ENCODE results near the gene TM9SF4.

TM9SF4 gene

GRCh38 chr20:32109392-32110172 is at the start of gene TM9SF4:
Gene TM9SF4, plus strand, starts transcription at chr20:32109714. Its CDS starts 27 bp downstream, at chr20:32109741.
- peak; percentile 82 for DNase-seq

- no peak for DNase-seq
Measured at GRCh38 chr20:32062776-32063170, 46.7 kb upstream of the TM9SF4 start.

DNA sequence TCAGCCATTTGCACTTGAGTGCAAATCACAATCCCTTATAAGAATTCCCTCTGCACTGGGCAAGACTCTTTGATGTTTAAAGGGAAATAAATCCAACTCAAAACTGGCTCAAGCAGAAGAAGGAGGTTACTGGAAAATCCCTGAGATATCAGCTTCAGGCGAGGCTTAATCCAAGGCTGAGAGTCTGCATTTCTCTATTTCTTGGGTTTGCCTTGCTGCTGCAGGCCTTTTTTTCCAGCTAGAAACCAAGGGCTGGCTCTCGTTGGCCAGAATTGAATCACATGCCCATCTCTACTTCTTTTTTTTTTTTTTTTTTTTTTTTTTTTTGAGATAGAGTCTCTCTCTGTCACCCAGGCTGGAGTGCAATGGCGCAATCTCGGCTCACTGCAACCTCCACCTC is 45.8 kb upstream of the TM9SF4 start:
- DNase-seq, result no peak

GRCh38 chr20:32064667-32065066 is 44.8 kb upstream of the TM9SF4 start:
- no peak for DNase-seq

GRCh38 chr20:32067234-32067821 is 42.2 kb upstream of the TM9SF4 start:
- DNase-seq, result no peak

GRCh38 chr20:32068174-32068573 is 41.3 kb upstream of the TM9SF4 start:
- DNase-seq, result no peak

GRCh38 chr20:32069711-32070110 is 39.8 kb upstream of the TM9SF4 start:
- DNase-seq, result no peak

DNA sequence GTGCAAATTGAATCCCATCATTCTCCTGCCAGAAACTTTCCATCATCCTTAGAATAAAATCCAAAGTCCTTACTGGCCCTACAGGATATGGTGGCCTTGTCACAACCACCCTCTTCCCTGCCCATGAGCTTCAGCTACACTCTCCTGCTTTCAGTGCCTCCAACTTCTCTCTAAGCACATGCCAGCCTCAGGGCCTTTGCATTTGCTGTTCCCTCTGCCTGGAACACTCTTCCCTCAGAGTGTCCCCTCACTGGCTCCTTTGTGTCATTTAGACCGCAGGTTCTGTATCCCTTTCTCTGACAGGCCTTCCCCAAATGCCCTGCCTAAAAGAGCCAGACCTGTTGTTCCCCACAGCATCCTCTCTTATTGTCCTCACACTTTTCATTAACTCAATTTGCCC is 39.2 kb upstream of the TM9SF4 start:
- no peak for DNase-seq

GRCh38 chr20:32070690-32071213 is 38.8 kb upstream of the TM9SF4 start:
- DNase-seq, result no peak

DNA sequence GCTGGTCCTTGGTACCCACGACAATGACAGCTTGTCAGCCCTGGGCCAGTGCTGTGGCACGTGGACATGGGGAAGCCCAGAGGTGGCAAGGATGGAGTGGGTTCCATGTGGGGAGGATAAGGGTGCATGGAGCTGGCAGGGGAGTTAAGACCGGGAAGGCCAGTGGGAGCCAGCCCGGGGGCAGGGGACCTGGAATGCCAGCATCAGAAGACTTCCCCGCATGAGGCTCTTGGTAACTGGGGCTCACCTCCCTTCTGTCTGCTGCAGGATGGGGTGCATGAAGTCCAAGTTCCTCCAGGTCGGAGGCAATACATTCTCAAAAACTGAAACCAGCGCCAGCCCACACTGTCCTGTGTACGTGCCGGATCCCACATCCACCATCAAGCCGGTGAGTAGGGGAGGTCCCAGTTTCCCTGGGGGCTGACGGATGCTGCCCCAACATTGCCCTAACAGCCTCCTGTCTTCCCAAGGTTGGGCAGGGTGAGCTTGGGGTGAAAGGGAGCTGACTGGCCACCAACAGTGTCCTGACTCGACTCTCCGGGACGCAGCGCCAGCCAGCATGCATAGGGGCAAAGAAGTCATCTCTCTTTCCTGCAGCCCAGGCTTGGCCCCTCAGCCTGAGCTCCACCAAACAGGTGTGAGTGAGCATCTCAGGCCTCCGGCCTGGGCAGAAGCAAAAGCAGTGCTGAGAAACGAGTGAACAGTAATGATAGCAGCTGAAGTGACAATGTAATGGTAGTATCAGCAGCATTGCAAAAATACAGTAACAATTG is 37.9 kb upstream of the TM9SF4 start:
- DNase-seq, result no peak

- DNase-seq, result no peak
Measured at GRCh38 chr20:32072168-32072750, 37.3 kb upstream of the TM9SF4 start.

DNA sequence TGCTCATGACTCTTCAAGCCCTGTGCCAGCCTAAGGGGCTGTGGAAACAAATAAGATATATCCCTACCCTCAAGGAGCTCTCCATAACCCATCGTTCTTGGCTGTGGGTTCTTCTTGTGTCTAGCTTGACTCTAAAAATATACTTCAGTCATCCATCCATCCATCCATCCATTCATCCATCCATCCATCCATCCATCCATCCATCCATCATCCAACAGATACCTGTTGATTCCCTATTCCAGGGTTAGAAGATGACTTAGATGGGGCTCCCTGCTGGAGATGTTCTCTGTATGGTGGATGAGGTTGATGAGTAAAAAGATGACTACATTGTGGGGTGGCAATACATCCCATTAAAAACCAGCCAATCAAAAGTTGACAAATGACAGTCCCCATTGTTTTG is 34.0 kb upstream of the TM9SF4 start:
- DNase-seq, result no peak

- DNase-seq, result no peak
Measured at GRCh38 chr20:32077190-32077589, 32.3 kb upstream of the TM9SF4 start.

DNA sequence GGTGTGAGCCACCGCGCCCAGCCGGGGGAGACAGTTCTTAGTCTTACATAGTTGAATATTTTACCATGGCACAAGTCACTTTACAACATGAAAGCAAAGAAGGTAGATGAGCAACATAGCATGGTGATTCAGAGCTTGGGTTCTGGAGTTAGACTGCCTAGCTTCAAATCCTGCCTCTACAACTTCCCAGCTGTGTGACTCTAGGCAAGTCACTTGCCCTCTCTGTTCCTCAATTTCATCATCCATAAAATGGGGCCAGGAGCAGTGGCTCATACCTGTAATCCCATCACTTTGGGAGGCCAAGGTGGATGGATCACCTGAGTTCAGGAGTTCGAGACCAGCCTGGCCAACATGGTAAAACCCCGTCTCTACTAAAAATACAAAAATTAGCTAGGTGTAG is 31.2 kb upstream of the TM9SF4 start:
- no peak for DNase-seq

DNA sequence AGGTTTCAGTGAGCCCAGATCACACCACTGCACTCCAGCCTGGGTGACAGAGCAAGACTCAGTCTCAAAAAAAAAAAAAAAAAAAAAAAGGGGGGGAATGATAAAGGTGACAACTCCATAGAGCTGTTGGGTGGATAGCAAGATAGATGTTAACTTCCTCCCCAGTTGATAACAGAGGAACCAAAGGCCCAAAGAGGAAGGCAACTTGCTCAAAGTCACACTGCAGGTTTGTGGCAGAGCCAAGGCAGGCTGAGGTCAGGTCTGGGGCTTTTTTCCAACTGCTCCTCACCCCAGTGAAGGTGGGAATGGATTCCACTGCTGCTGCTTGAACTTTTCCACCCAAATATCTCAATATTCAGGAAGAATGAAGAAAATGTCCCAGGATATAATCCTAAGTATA is 30.7 kb upstream of the TM9SF4 start:
- no peak for DNase-seq

DNA sequence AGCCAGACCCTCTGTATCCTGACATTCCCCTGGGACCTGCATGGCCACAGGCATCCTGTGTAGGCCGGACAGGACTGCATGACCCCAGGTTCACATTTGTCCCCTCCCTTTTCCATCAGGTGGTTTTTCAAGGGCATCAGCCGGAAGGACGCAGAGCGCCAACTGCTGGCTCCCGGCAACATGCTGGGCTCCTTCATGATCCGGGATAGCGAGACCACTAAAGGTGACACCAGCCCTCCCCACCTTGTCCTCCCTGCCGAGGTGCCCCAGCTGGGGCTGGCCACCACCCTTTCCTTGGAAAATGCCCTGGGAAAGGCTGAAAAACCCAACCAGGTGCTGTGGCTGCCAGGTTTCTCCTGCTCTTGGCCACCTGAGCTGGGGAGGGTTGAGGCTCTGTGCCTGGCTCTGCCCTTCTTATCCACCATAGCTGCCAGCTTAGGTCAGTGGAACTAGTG is 29.8 kb upstream of the TM9SF4 start:
- no peak for DNase-seq

GRCh38 chr20:32080783-32081182 is 28.7 kb upstream of the TM9SF4 start:
- DNase-seq, result no peak

DNA sequence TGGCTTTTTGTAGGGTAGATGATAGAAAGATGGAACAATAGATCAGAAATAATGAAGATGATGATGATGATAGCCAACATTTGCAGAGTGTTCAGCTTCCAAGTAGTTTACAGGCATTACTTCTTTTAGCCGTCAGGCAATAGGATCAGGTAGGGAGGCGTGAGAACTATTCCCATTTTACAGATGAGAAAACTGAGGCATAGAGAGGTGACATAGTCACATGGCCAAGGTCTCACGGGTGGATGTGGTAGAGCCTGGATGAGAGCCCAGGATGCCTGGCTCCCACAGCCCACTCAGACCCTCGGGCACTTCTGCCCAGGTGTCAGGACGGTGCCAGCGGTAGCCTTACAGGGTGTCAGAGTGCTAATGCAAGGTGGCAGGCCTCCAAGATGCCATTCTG is 26.0 kb upstream of the TM9SF4 start:
- DNase-seq, result no peak

- no peak for DNase-seq
Measured at GRCh38 chr20:32087070-32087469, 22.4 kb upstream of the TM9SF4 start.

GRCh38 chr20:32088759-32089158 is 20.8 kb upstream of the TM9SF4 start:
- no peak for DNase-seq

GRCh38 chr20:32089637-32090362 is 19.7 kb upstream of the TM9SF4 start:
- DNase-seq, result no peak

- DNase-seq, result peak; percentile 20
Measured at GRCh38 chr20:32091888-32092346, 17.6 kb upstream of the TM9SF4 start.

Measured in NCI-H2081 treated with DMSO at 0.1 percent for 48 hours (cell line).